HepG2 (cell line): Measurements from ENCODE around the gene SH3GL1. TPM values are rescaled to one million over a fixed set of nuclear protein-coding genes. Genes with fewer than 3 reads are reported as not detected.

Experiments used
- ATF7-NPFF ChIP-seq: sonication (generic); formaldehyde crosslinking; IDR thresholded peaks from 2 replicates; pipeline ENCODE4 v1.8.1; 2023; ENCODE audit warnings: mild to moderate bottlenecking, low read depth, missing genetic modification reagents, moderate library complexity
- BATF2 ChIP-seq: sonication (generic); formaldehyde crosslinking; IDR thresholded peaks from 2 replicates; pipeline ENCODE4 v1.8.0; 2022; ENCODE audit warnings: mild to moderate bottlenecking, missing genetic modification reagents, moderate library complexity
- HBP1 ChIP-seq: IDR thresholded peaks from 2 replicates; pipeline ENCODE4 v1.6.1; 2016; ENCODE audit warnings: low read depth, control low read depth
- JDP2 ChIP-seq: sonication (generic); formaldehyde crosslinking; IDR thresholded peaks from 2 replicates; pipeline ENCODE4 v1.8.1; 2022; ENCODE audit warnings: missing genetic modification reagents, borderline replicate concordance
- LCORL ChIP-seq, 2 experiments: fragments of 450-650 bp in 1 of 2; sonication (generic) in 1 of 2; formaldehyde crosslinking in 1 of 2; IDR thresholded peaks; 2 replicates each; pipeline versions ENCODE4 v1.5.0 to v1.6.1; 2017 to 2020; ENCODE audit warnings: antibody characterized with exemption in 1 of 2, missing genetic modification reagents in 1 of 2
- MAZ ChIP-seq, 2 experiments: sonication (generic) in 1 of 2; formaldehyde crosslinking in 1 of 2; IDR thresholded peaks; 2 replicates each; pipeline versions ENCODE4 v1.5.0 to v1.6.1; 2012 to 2020; ENCODE audit warnings: low read depth in 2 of 2, mild to moderate bottlenecking in 2 of 2, borderline replicate concordance in 1 of 2, improper control_type of control experiment in 1 of 2, low read length in 1 of 2, missing genetic modification reagents in 1 of 2, moderate library complexity in 1 of 2
- MYPOP ChIP-seq: sonication (generic); formaldehyde crosslinking; IDR thresholded peaks from 2 replicates; pipeline ENCODE4 v1.8.1; 2023; ENCODE audit warnings: mild to moderate bottlenecking, moderate library complexity, missing genetic modification reagents
- NR2F6 ChIP-seq, 2 experiments: IDR thresholded peaks; 2 replicates each; pipeline ENCODE4 v1.6.1; 2016; ENCODE audit warnings: antibody characterized with exemption in 1 of 2, mild to moderate bottlenecking in 1 of 2
- POLR2A ChIP-seq, 2 experiments: IDR thresholded peaks; 2 replicates each; pipeline ENCODE4 v1.6.1; 2011; ENCODE audit warnings: low read depth in 2 of 2, low read length in 2 of 2, mild to moderate bottlenecking in 1 of 2, moderate library complexity in 1 of 2; ENCODE audit not compliant: insufficient read depth in 1 of 2
- POLR2AphosphoS2 ChIP-seq: IDR thresholded peaks from 2 replicates; pipeline ENCODE4 v1.6.1; 2011; ENCODE audit warnings: low read depth, low read length, improper control_type of control experiment
- PRPF4 ChIP-seq: fragments of 200-400 bp; formaldehyde crosslinking; IDR thresholded peaks from 2 replicates; pipeline ENCODE4 v1.6.1; 2016; ENCODE audit warnings: low read length, low read depth; ENCODE audit not compliant: poor library complexity, severe bottlenecking
- RXRA ChIP-seq: sonication (generic); formaldehyde crosslinking; IDR thresholded peaks from 2 replicates; pipeline ENCODE4 v1.5.1; 2020; ENCODE audit warnings: missing genetic modification reagents
- SNAPC5 ChIP-seq: sonication (generic); formaldehyde crosslinking; IDR thresholded peaks from 2 replicates; pipeline ENCODE4 v1.8.1; 2023; ENCODE audit warnings: mild to moderate bottlenecking, missing genetic modification reagents, borderline replicate concordance
- SRSF1 ChIP-seq: fragments of 200-400 bp; formaldehyde crosslinking; optimal IDR thresholded peaks from 2 replicates; pipeline ENCODE3; 2017; ENCODE audit warnings: mild to moderate bottlenecking, low read depth, low read length, moderate library complexity
- SYNCRIP ChIP-seq: fragments of 200-400 bp; formaldehyde crosslinking; IDR thresholded peaks from 2 replicates; pipeline ENCODE4 v1.6.1; 2018; ENCODE audit warnings: mild to moderate bottlenecking, low read depth, low read length; ENCODE audit not compliant: insufficient read depth
- TAF15 ChIP-seq: fragments of 200-400 bp; formaldehyde crosslinking; IDR thresholded peaks from one replicate; pipeline ENCODE4 v1.6.1; 2018; ENCODE audit warnings: mild to moderate bottlenecking, low read depth, low read length; ENCODE audit not compliant: poor library complexity, severe bottlenecking
- TFDP2 ChIP-seq: sonication (generic); formaldehyde crosslinking; IDR thresholded peaks from 2 replicates; pipeline ENCODE4 v1.4.0; 2020; ENCODE audit warnings: missing genetic modification reagents
- TGIF2 ChIP-seq: IDR thresholded peaks from 2 replicates; pipeline ENCODE4 v1.6.1; 2016; ENCODE audit warnings: control low read depth, missing compliant biosample characterization
- ZBTB38 ChIP-seq: sonication (generic); formaldehyde crosslinking; IDR thresholded peaks from 2 replicates; pipeline ENCODE4 v1.5.1; 2020; ENCODE audit warnings: mild to moderate bottlenecking, missing genetic modification reagents
- ZFP36L1 ChIP-seq: sonication (generic); formaldehyde crosslinking; IDR thresholded peaks from 2 replicates; pipeline ENCODE4 v1.8.0; 2022; ENCODE audit warnings: mild to moderate bottlenecking, missing genetic modification reagents, moderate library complexity
- ZFX ChIP-seq: sonication (generic); formaldehyde crosslinking; IDR thresholded peaks from 2 replicates; pipeline ENCODE4 v1.4.0; 2020; ENCODE audit warnings: mild to moderate bottlenecking, low read depth, missing genetic modification reagents, moderate library complexity
- ZNF160 ChIP-seq: sonication (generic); formaldehyde crosslinking; IDR thresholded peaks from 2 replicates; pipeline ENCODE4 v1.8.0; 2022; ENCODE audit warnings: mild to moderate bottlenecking, inconsistent platforms, missing genetic modification reagents
- ZNF556 ChIP-seq: sonication (generic); formaldehyde crosslinking; IDR thresholded peaks from 2 replicates; pipeline ENCODE4 v1.4.0; 2020; ENCODE audit warnings: mild to moderate bottlenecking, missing genetic modification reagents, borderline replicate concordance
- ZNF672 ChIP-seq: sonication (generic); formaldehyde crosslinking; IDR thresholded peaks from 2 replicates; pipeline ENCODE4 v1.8.1; 2022; ENCODE audit warnings: missing genetic modification reagents
- polyA plus RNA-seq, 8 experiments: library from polyadenylated mRNA; depleted of rRNA in 3 of 8; stranded (reverse) in 7 of 8; unstranded in 1 of 8; fragments of >200 nt; fragmentation: Illumina TruSeq in 4 of 8; extraction: Trizol in 4 of 8; gene quantifications; 2 replicates each; pipeline versions ENCODE4 v1.2.1 to v1.2.3, GENCODE V29; 2011 to 2016; ENCODE audit warnings: low read depth in 4 of 8, missing spikeins in 1 of 8, mixed read lengths in 1 of 8; ENCODE audit not compliant: insufficient read depth in 1 of 8
- total RNA-seq, 5 experiments: library from RNA; depleted of rRNA; stranded (reverse); fragments of >200 nt; fragmentation: Illumina TruSeq; extraction: Trizol; gene quantifications; 2 replicates each; pipeline ENCODE4 v1.2.3, GENCODE V29; 2016; ENCODE audit warnings: low read depth in 1 of 5

SH3GL1 gene
- total and polyA plus RNA-seq, 2 of the 13 experiments (the other 11 are each of a cell fraction or from before 2014, with no cell fraction given) = 33.0 to 45.1 TPM

- TF ChIP-seq TGIF2 (CRISPR knock-in tag) (no peak), TAF15 (no peak), PRPF4 (no peak), SRSF1 (peak; percentile 68), LCORL (IDR thresholded peaks at IDR 0.05) (no peak), LCORL (CRISPR knock-in tag; IDR thresholded peaks at IDR 0.05) (peak; percentile 29; the same call in 1 of the 2 replicates), BATF2 (CRISPR knock-in tag) (no peak), JDP2 (no peak), ATF7-NPFF (CRISPR knock-in tag) (no peak), SNAPC5 (CRISPR knock-in tag) (no peak), ZBTB38 (CRISPR knock-in tag) (peak; percentile 5; the same call in 1 of the 2 replicates), NR2F6 (IDR thresholded peaks at IDR 0.05) (no peak), NR2F6 (CRISPR knock-in tag; IDR thresholded peaks at IDR 0.05) (no peak), MAZ (IDR thresholded peaks at IDR 0.05; ENCODE audit: borderline replicate concordance, low read depth, low read length) (no peak), MAZ (CRISPR knock-in tag; IDR thresholded peaks at IDR 0.05; ENCODE audit: low read depth) (peak; percentile 25; the same call in 1 of the 2 replicates), ZNF160 (CRISPR knock-in tag) (no peak), POLR2A (IDR thresholded peaks at IDR 0.05; ENCODE audit: insufficient read depth in 1 of 2, low read depth in 2 of 2, low read length in 2 of 2) (peak in 1 of 2 experiments; percentile 50; a peak in 2 of 4 replicates), MYPOP (CRISPR knock-in tag) (0 out of 2 replicates have a peak, but pooled peaks have one; percentile 39), HBP1 (CRISPR knock-in tag) (0 out of 2 replicates have a peak, but pooled peaks have one; percentile 22), SYNCRIP (no peak), ZNF672 (no peak), ZFX (peak; percentile 58; the same call in 1 of the 2 replicates), ZNF556 (0 out of 2 replicates have a peak, but pooled peaks have one; percentile 45), TFDP2 (CRISPR knock-in tag) (no peak), RXRA (CRISPR knock-in tag) (0 out of 2 replicates have a peak, but pooled peaks have one; percentile 14), POLR2AphosphoS2 (no peak), ZFP36L1 (CRISPR knock-in tag) (0 out of 2 replicates have a peak, but pooled peaks have one; percentile 36)
Measured at GRCh38 chr19:4338441-4339355, 61.6 kb downstream of the SH3GL1 start, which contains the start of gene STAP2 (continued).
